C1 segment of cervical spinal cord (tissue), 14 donors: ENCODE data around the gene RAB3A.
A peak's percentile ranks its signal among the peaks of the same experiment; 100 is the strongest.
"Not testable (repeated sequence)": the region's sequence is repeated elsewhere in the genome, so short reads cannot be mapped to it uniquely, and the experiment has no call there.

Source experiments
- DNase-seq, 14 donors: peaks; one replicate each; lab custom pipeline; 2025; lab: John Stamatoyannopoulos, UW

The RAB3A gene

DNA sequence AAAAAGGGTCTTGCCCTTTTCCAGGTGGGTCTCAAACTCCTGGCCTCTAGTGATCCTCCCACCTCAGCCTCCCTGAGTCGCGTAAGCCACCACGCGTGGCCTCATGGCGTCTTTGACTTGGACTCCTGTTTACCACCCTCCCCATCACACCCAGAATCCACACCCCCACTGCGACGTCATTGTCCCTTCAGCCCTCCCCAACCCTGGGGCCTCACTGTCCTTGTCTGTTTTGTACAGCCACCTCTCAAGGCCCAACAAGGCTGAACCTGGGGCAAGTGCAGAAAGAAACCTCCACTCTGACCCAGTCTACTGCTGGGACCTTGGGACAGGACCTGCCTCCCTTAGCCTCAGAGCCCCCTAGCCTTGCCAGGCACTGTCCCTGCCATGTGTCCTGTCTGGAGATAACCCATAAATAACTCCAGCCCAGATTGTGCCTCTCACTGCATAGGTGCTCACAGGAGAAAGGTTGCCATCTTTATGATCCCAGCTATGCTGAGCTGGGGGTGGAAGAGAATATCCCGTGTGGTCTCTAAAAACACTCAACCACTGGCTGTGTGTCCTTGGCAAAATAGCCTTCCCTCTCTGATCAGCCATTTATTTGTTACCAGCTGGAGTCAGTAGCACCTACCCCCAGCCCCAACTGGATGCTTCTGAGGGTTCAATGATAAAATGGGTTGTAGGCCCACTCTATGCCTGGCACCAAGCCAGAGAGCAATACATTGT is 32.1 kb downstream of the RAB3A start:
- no peak for DNase-seq

DNA sequence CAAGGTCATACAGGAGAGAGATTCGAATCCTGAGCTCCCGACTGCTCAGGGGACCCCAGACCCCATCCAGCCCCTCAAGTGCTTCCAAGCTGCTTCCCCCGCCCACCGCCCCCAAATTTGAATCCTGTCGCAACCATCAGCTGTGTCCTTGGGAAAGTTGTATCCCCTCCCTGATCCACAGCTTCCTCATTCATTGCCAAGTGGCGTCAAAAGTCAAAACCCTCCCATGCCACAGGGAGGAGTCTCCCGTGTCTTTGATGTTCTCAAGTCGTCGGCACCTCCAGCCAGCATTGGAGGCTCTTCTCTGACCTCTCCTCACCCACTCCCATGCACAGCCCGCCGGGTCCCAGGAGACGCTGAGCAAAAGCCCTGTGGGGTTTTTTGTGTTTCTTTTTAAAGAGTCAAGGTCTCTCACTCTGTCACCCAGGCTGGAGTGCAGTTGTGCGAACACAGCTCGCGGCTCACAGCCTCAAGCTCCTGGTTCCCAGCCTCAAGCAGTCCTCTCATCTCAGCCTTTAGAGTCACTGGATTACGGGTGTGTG is 33.1 kb downstream of the RAB3A start:
- peak in 3 of 14 donors; percentile 15 to 20 (median 15) for DNase-seq

- DNase-seq: no peak
These were observed 35.0 kb downstream of the RAB3A start for GRCh38 chr19:18168673-18169381.

DNA sequence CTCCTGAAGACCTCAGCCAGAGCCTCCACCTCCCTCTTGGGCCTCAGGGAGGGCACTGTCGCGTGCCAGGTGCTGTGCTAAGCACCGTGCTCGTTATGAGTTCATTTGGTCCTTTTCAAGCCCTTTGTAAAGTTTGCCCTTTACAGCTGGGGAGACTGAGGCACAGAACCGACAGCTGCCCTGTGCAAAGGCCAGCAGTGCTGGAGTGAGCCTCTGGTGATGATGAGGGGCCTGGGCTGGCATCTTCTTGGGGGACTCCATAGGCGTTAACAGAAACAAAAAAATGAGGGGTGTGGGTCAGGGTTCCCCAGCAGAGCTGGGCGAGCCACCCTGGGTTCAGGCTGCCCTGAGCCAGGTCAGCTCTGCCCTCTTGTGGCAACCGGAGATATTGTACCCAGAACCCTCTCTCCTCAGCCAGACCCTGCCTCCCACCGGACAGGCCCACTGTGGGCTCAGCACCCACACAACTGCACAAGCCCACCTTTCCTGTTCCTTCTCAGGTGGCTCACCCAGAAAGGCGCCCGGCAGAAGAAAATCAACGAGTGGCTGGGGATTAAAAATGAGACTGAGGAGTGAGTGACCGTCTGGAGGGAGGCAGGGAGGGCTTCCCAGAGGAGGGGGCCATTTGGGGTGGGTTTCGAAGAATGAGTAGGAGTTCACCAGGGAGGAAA is 35.7 kb downstream of the RAB3A start:
- peak in 4 of 14 donors; percentile 6 to 45 (median 23) for DNase-seq

DNA sequence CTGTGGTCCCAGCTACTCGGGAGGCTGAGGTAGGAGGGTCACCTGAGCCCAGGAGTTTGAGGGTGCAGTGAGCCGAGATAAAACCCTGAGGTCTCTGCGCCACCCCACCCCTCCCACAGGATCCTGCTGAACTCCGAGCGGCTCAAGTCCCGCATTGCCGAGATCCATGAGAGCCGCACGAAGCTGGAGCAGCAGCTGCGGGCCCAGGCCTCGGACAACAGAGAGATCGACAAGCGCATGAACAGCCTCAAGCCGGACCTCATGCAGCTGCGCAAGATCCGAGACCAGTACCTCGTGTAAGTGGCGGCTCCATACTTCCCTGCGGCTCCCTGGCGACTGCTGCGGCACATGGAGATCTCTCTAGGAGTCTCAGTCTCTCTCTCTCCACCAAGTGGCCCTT is 36.8 kb downstream of the RAB3A start:
- DNase-seq: no peak

DNA sequence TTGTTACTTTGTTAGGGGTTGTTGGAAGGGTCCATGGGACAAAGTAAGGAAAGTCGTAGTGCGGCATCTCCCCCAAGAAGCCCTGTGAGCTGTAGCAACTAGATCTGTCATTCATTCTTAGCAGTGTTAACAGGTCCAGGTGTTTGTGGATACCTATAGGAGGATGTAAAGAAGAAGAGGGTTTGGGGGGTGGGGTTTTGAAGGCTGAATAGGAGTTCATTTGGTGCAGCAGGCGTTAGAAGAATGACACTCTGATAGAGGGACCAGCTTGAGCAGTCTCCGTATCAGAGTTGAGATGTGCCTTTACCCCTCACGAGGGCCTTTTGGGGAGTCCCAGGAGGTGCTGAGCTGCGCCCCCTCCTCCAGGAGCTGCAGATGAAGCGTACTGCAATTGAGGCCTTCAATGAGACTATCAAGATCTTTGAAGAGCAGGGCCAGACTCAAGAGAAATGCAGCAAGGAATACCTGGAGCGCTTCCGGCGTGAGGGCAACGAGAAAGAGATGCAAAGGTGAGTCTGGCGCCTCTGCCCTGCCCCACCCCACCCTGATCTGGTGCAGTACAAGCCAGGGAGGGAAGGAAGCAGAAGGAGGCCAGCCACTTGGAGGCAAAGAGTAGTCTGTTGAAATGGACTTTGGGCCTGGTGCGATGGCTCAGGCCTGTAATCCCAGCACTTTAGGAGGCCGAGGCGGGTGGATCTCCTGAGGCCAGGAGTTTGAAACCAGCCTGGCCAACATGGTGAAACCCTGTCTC is 37.9 kb downstream of the RAB3A start:
- no peak for DNase-seq

- DNase-seq: no peak
These were observed 39.8 kb downstream of the RAB3A start for GRCh38 chr19:18164072-18164471.

DNA sequence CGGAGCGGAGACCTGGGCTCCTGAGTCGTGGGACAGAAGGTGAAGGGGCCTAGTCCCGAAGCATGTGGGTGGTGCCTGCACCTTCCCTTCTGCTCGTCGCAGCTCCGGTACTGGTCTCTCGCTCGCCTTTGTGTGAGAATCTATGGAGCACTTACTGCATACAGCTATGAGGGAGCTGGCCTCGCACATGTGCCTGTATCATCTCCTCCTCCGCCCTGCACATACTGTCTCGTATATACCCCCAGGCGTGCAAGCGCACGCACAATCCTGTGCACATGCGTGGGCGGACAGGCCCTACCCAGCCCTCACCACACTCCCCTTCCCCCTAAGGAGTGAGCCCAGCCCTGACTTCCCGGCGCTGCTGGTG is 42.2 kb downstream of the RAB3A start:
- no peak for DNase-seq

DNA sequence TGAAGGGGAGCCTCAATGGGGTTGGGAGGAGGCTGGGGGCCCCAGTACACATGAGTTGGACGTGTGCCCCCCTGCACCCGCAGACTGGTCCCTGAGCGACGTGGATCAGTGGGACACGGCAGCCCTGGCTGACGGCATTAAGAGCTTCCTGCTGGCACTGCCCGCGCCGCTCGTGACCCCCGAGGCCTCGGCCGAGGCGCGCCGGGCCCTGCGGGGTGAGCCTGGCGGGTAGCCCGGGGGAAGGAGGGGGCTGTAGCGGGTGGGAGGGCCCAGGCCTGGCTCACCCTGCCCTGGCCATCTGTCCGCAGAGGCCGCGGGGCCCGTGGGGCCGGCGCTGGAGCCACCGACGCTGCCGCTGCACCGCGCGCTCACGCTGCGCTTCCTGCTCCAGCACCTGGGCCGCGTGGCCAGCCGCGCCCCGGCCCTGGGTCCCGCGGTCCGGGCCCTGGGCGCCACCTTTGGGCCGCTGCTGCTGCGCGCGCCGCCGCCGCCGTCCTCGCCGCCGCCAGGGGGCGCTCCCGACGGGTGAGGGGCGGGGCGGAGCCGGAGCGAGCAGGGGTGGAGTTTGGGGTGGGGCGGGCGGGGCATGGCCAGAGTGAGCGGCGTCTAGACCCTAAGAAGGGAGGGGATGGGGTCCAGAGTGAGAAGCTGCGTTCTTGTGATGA is 42.7 kb downstream of the RAB3A start:
- DNase-seq: peak in 13 of 14 donors; percentile 18 to 87 (median 50)

GRCh38 chr19:18160493-18160970 is 43.3 kb downstream of the RAB3A start:
- DNase-seq: no peak

GRCh38 chr19:18159810-18160209 is 44.0 kb downstream of the RAB3A start:
- DNase-seq: no peak

GRCh38 chr19:18159059-18159616 is 44.7 kb downstream of the RAB3A start:
- DNase-seq: not testable (repeated sequence)

DNA sequence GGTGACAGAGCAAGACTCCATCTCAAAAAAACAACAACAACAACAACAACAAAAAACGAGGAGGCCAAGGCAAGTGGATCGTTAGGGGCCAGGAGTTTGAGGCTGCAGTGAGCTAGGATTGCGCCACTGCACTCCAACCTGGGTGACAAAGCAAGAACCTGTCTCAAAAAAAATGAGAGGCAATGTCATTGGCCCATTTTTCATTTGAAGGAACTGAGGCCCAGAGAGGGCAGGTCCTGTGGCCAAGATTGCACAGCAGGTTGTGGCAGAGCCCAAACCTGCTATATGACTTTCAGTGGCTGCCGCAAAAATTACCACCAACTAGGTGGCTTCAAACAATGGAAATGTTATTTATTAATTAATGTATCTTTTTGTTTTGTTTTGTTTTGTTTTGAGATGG is 45.4 kb downstream of the RAB3A start:
- DNase-seq: no peak

DNA sequence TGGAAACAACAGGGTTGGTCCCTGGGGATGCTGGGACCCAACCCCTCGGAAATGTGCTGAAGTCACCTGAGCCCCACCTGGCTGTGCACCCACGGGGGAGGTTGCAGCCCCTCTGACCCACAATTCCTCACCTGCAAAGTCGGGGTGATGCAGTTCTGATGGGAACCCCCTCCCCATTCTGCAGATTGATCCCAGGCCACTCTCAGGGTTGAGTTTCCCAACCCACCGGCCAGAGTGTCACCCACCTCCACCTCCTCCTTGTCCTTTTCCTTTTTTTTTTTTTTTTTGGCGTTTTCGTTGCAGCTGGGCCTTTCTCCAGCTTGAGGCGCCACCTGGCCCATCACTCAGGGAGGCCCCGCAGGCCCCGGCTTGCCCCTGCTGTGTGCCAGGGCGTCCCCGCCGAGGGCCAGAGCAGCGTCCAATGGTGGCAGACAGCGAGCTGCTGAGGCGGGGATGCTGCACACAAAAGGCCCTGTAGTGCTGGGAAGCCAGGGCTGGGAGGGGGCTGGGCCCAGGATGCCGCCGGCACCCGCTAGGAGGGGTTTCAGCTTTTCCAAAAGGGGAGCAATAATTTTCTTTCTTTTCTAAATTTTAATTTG is 46.3 kb downstream of the RAB3A start:
- peak in 12 of 14 donors; percentile 29 to 84 (median 66) for DNase-seq

- peak in 13 of 14 donors; percentile 11 to 83 (median 57) for DNase-seq
These were observed 46.9 kb downstream of the RAB3A start for GRCh38 chr19:18156841-18157464.

- DNase-seq: no peak
These were observed 47.6 kb downstream of the RAB3A start for GRCh38 chr19:18156268-18156667.

- no peak for DNase-seq
These were observed 48.5 kb downstream of the RAB3A start for GRCh38 chr19:18155095-18156087.

GRCh38 chr19:18153556-18154134 is 50.2 kb downstream of the RAB3A start:
- peak in 2 of 14 donors; percentile 39 to 51 for DNase-seq
